NB4 (cell line): ENCODE measurements around the gene PIP5K1A.
"Not testable (repeated sequence)": the region's sequence is repeated elsewhere in the genome, so short reads cannot be mapped to it uniquely, and the experiment has no call there.

Experiments
- DNase-seq: peaks from one replicate; pipeline ENCODE4 v3.0.0; 2010; ENCODE audit warnings: low read depth
- H3K4me3 ChIP-seq: one replicate; pipeline ENCODE4 v1.5.1; 2011; ENCODE audit warnings: mild to moderate bottlenecking, low read depth, low read length, moderate library complexity
- CTCF ChIP-seq: IDR thresholded peaks from one replicate; pipeline ENCODE4 v1.5.1; 2012; ENCODE audit warnings: low read depth, low read length
- MAX ChIP-seq: IDR thresholded peaks from 2 replicates; pipeline ENCODE4 v1.6.1; 2011; ENCODE audit warnings: low read depth, low read length
- MYC ChIP-seq: IDR thresholded peaks from 2 replicates; pipeline ENCODE4 v1.6.1; 2011; ENCODE audit warnings: low read depth, low read length
- POLR2A ChIP-seq: IDR thresholded peaks from 2 replicates; pipeline ENCODE4 v1.6.1; 2011; ENCODE audit warnings: mild to moderate bottlenecking; ENCODE audit not compliant: insufficient read length; ENCODE audit errors: extremely low read depth

The PIP5K1A gene

GRCh38 chr1:151259351-151259750 lies 61.0 kb downstream of the PIP5K1A start:
- TF ChIP-seq POLR2A (no peak), MAX (no peak), MYC (no peak), CTCF (no peak)
- no peak overlapping the region for H3K4me3 ChIP-seq
- no peak for DNase-seq

- no peak for TF ChIP-seq MAX
- TF ChIP-seq CTCF: no peak
- no peak for TF ChIP-seq POLR2A
- TF ChIP-seq MYC: no peak
- DNase-seq: no peak
- no peak overlapping the region for H3K4me3 ChIP-seq
Observed at GRCh38 chr1:151265446-151266236, 67.3 kb downstream of the PIP5K1A start.

GRCh38 chr1:151266315-151266714 lies 68.0 kb downstream of the PIP5K1A start:
- DNase-seq: no peak
- TF ChIP-seq MAX: no peak
- TF ChIP-seq POLR2A: no peak
- TF ChIP-seq MYC: no peak
- no peak for TF ChIP-seq CTCF
- H3K4me3 ChIP-seq: no peak overlapping the region

GRCh38 chr1:151266821-151267220 lies 68.5 kb downstream of the PIP5K1A start:
- DNase-seq: no peak

GRCh38 chr1:151267760-151268159 lies 69.4 kb downstream of the PIP5K1A start:
- no peak for DNase-seq
- TF ChIP-seq MAX (no peak), POLR2A (no peak), CTCF (no peak)

More at GRCh38 chr1:151266821-151267220, 68.5 kb downstream of the PIP5K1A start:
- no peak overlapping the region for H3K4me3 ChIP-seq
- TF ChIP-seq POLR2A: no peak
- no peak for TF ChIP-seq CTCF
- TF ChIP-seq MAX: no peak

GRCh38 chr1:151273924-151274466 lies 75.6 kb downstream of the PIP5K1A start:
- H3K4me3 ChIP-seq: no peak overlapping the region
- no peak for DNase-seq
- TF ChIP-seq CTCF (no peak), POLR2A (no peak), MYC (no peak), MAX (no peak)

More at GRCh38 chr1:151267760-151268159, 69.4 kb downstream of the PIP5K1A start:
- H3K4me3 ChIP-seq: no peak overlapping the region

GRCh38 chr1:151275341-151275740 lies 77.0 kb downstream of the PIP5K1A start:
- H3K4me3 ChIP-seq, DNase-seq: not testable (repeated sequence)
